ENCODE measurements around the gene PIWIL4. TPM values are rescaled to one million over a fixed set of nuclear protein-coding genes. Genes with fewer than 3 reads are reported as not detected.
"Not testable (repeated sequence)": the region's sequence is repeated elsewhere in the genome, so short reads cannot be mapped to it uniquely, and the experiment has no call there.

Gene PIWIL4
- total and polyA plus RNA-seq, 11 donors: 0.33 to 2.4 (median 1.1) TPM

DNA sequence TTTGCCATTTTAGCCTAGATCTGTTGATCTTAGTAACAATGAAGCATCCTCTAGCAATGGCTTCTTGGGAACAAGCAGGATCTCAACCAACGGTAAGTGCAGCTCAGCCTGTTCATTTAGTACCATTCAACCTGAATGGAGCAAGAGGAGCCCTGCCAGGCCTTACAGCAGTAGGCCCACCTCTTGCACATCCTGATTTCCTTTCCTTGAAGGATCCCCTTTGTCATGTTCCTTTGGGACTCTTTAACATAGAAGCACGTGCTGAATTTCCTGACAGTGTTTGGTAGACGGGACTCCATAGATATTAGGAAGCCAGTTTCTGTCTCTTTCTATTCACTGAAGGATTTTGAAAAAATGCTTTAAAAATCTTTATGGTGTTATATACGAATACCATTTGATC is 1.5 kb downstream of the PIWIL4 start:
- WGBS, 4 donors: 77 to 82% (median 81%) methylated on average over 4 of the region's 4 CpGs
- no peak for DNase-seq
- Histone ChIP-seq H3K27ac (no peak overlapping the region), H3K4me1 (peaks cover 0 to 6% (median under 1%) of the 10 kb centered on the region in 12 donors), H3K36me3 (no peaks in the 10 kb centered on the region), H3K9me3 (no peaks in the 10 kb centered on the region), H3K27me3 (no peaks in the 10 kb centered on the region), H3K4me3 (no peak overlapping the region)
- no peak for ATAC-seq
- TF ChIP-seq CTCF (IDR thresholded peaks at IDR 0.05): no peak
- TF ChIP-seq POLR2A (IDR thresholded peaks at IDR 0.05): no peak
- intact Hi-C loops (cut with DNase I): no loop called here

GRCh38 chr11:94572975-94573374 is 5.8 kb downstream of the PIWIL4 start:
- H3K27ac ChIP-seq; H3K9me3 ChIP-seq; H3K27me3 ChIP-seq; ATAC-seq; DNase-seq; H3K36me3 ChIP-seq; intact Hi-C loops (cut with DNase I); H3K4me3 ChIP-seq: not testable (repeated sequence)
- WGBS, 4 donors: 55 to 85% (median 80%) methylated on average over 2 of the region's 2 CpGs
- H3K4me1 ChIP-seq: peaks cover 0 to 11% (median 0%) of the 10 kb centered on the region in 12 donors

DNA sequence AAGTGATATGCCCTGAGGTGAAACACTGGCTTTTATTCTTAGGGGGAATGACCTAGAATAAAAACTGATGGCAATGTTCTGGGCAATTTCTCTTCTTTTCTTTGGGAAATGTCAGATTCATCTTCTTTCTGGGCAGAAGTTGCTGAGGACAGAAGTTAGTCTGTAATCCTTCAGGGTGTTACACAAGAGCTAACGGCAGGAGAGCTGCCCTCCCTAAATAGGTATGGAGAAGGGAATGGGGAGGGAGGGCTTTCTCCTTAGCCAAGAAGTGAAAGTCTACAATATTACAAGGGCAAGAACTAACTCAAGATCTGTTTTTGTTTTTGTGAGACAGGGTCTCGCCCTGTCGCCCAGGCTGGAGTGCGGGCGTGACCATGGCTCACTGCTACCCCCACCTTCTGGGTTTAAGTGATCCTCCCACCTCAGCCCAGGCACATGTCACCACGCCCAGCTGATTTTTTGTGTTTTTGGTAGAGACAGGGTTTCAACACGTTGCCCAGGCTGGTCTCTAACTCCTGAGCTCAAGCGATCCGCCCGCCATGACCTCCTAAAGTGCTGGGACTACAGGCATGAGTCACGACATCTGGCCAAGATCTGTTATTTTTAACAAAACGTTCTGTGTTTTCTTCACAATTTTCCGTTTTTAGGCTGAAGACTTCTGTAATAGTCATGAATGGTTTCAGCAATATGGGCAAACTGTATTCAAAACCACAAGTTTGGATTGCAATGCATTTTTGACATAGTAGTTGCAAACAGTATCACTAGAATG is 7.2 kb downstream of the PIWIL4 start:
- peak in 2 of 4 donors; percentile 28 to 38 for ATAC-seq
- 77 to 85% (median 80%) methylated on average over 13 of the region's 13 CpGs for WGBS, 4 donors
- no peak for DNase-seq
- Histone ChIP-seq H3K9me3 (no peaks in the 10 kb centered on the region), H3K27ac (peak overlapping the region in 1 of 12 donors; percentile 61), H3K27me3 (no peaks in the 10 kb centered on the region), H3K4me1 (peaks cover 0 to 15% (median 0%) of the 10 kb centered on the region in 12 donors), H3K4me3 (peak overlapping the region in 3 of 12 donors; percentile 26 to 44 (median 36)), H3K36me3 (peaks cover 0 to 6% (median 0%) of the 10 kb centered on the region in 9 donors)
- intact Hi-C loops (cut with DNase I): no loop called here
- TF ChIP-seq CTCF (IDR thresholded peaks at IDR 0.05) (no peak), POLR2A (IDR thresholded peaks at IDR 0.05) (no peak)

GRCh38 chr11:94576306-94576705 is 9.1 kb downstream of the PIWIL4 start:
- no peak for ATAC-seq
- Histone ChIP-seq H3K9me3 (no peaks in the 10 kb centered on the region), H3K4me3 (no peak overlapping the region), H3K27me3 (no peaks in the 10 kb centered on the region), H3K36me3 (peaks cover 0 to 6% (median 0%) of the 10 kb centered on the region in 9 donors), H3K27ac (no peak overlapping the region), H3K4me1 (peaks cover 0 to 15% (median 0%) of the 10 kb centered on the region in 12 donors)
- WGBS, 4 donors: 85 to 92% (median 87%) methylated on average over 5 of the region's 5 CpGs
- TF ChIP-seq POLR2A (IDR thresholded peaks at IDR 0.05) (no peak), CTCF (IDR thresholded peaks at IDR 0.05) (no peak)
- intact Hi-C loops (cut with DNase I): no loop called here
- no peak for DNase-seq
